ENCODE results near the gene TLL2. TPM values are rescaled to one million over a fixed set of nuclear protein-coding genes. Genes with fewer than 3 reads are reported as not detected.

Gene TLL2
- total and polyA plus RNA-seq, 2 donors (not counting 3 experiments of a cell fraction or from before 2014, with no cell fraction given) = 0.03 to 0.20 TPM

DNA sequence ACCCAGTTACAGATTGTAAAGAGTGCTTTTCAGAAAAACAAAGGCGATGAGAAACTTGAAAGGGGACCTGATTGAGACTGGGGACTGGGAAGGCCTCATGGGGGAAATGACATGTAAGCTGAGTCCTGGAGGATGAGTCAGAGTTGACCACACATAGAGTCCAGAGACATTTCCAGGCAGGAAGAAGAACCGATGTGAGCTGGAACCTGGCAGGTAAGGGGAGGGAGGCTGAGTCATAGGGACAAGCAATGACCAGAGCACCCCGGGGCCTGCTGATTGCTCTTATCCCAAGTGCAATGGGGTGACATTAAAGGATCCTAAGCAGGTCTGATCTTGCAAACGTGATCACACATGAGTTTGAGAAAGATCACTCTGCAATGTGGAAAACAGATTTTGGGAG, 11.7 kb downstream of the TLL2 start:
- FAIRE-seq (no peak), DNase-seq (ENCODE audit: low read depth, low spot score) (no peak)
- ChIA-PET CTCF (interaction anchor here (1.0 to 1.8 kb wide), 2 partner anchors 10 to 11 kb away, joined by 3 to 6 read pairs; no protein-coding TSS in a partner anchor), POLR2A (no interaction called here)
- no peak overlapping the region for H3K4me3 ChIP-seq (replicated peaks in 1 of 3; ENCODE audit: insufficient read depth in 1 of 3, low read depth in 1 of 3, low read length in 3 of 3)
- H3K9me1 ChIP-seq (replicated peaks; ENCODE audit: control insufficient read depth, extremely low read depth, insufficient read depth, low read length) = no peaks in the 10 kb centered on the region
- no peak overlapping the region for H3K4me2 ChIP-seq (ENCODE audit: insufficient read depth, low read length)
- no peak overlapping the region for H3K27ac ChIP-seq (ENCODE audit: insufficient read depth, low read depth, low read length)
- H2AFZ ChIP-seq (ENCODE audit: low read depth, low read length) = no peak overlapping the region
- TF ChIP-seq, protein P1, sequence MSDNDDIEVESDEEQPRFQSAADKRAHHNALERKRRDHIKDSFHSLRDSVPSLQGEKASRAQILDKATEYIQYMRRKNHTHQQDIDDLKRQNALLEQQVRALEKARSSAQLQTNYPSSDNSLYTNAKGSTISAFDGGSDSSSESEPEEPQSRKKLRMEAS (IDR thresholded peaks at IDR 0.05; ENCODE audit: insufficient read depth, insufficient read length) = no peak
- TF ChIP-seq, protein P2, sequence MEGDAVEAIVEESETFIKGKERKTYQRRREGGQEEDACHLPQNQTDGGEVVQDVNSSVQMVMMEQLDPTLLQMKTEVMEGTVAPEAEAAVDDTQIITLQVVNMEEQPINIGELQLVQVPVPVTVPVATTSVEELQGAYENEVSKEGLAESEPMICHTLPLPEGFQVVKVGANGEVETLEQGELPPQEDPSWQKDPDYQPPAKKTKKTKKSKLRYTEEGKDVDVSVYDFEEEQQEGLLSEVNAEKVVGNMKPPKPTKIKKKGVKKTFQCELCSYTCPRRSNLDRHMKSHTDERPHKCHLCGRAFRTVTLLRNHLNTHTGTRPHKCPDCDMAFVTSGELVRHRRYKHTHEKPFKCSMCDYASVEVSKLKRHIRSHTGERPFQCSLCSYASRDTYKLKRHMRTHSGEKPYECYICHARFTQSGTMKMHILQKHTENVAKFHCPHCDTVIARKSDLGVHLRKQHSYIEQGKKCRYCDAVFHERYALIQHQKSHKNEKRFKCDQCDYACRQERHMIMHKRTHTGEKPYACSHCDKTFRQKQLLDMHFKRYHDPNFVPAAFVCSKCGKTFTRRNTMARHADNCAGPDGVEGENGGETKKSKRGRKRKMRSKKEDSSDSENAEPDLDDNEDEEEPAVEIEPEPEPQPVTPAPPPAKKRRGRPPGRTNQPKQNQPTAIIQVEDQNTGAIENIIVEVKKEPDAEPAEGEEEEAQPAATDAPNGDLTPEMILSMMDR (IDR thresholded peaks at IDR 0.05; ENCODE audit: extremely low read depth in 1 of 2, insufficient read depth in 1 of 2, low read depth in 1 of 2, low read length in 2 of 2) = no peak
- TF ChIP-seq MYC (IDR thresholded peaks at IDR 0.05; ENCODE audit: low read depth, low read length) (no peak), POLR2AphosphoS5 (IDR thresholded peaks at IDR 0.05; ENCODE audit: insufficient read depth, low read depth, low read length) (no peak), EZH2 (IDR thresholded peaks at IDR 0.05; ENCODE audit: borderline replicate concordance, low read depth, low read length, severe bottlenecking) (no peak), FOS (IDR thresholded peaks at IDR 0.05; ENCODE audit: borderline replicate concordance, insufficient read depth, low read length) (no peak), POLR2A (IDR thresholded peaks at IDR 0.05; ENCODE audit: low read depth, low read length) (no peak), GATA2 (IDR thresholded peaks at IDR 0.05; ENCODE audit: insufficient read depth, insufficient read length, low read depth, low read length) (no peak), JUN (IDR thresholded peaks at IDR 0.05; ENCODE audit: borderline replicate concordance, insufficient read depth, insufficient read length, low read depth) (no peak)
- H4K20me1 ChIP-seq (replicated peaks; ENCODE audit: control insufficient read depth, extremely low read depth, insufficient read depth, low read length) = no peaks in the 10 kb centered on the region
- H3K4me1 ChIP-seq (ENCODE audit: control insufficient read depth, extremely low read depth, insufficient read depth, low read length) = no peaks in the 10 kb centered on the region
- H3K9me3 ChIP-seq (replicated peaks; ENCODE audit: control insufficient read depth, insufficient read depth, low read length) = no peaks in the 10 kb centered on the region
- no peaks in the 10 kb centered on the region for H3K36me3 ChIP-seq (ENCODE audit: control insufficient read depth in 2 of 2, extremely low read depth in 1 of 2, insufficient read depth in 2 of 2, low read length in 2 of 2)
- BruUV-seq (replicated peaks) = no TSS peak
- intact Hi-C loops (cut with micrococcal nuclease) (no loop called here), dilution Hi-C loops (cut with MboI; ENCODE audit: extremely low pct_ligation_motif_present, low sequenced_read_pairs) (no loop called here)
- H3K9ac ChIP-seq (replicated peaks; ENCODE audit: extremely low read depth, insufficient read depth, low read length) = no peak overlapping the region
- H3K79me2 ChIP-seq (ENCODE audit: control insufficient read depth, insufficient read depth, low read length) = no peaks in the 10 kb centered on the region
- H3K27me3 ChIP-seq (ENCODE audit: control insufficient read depth in 2 of 2, insufficient read depth in 2 of 2, low read length in 2 of 2) = no peaks in the 10 kb centered on the region
